ENCODE data around the gene C12orf76. TPM values are rescaled to one million over a fixed set of nuclear protein-coding genes. Genes with fewer than 3 reads are reported as not detected.
A peak's percentile ranks its signal among the peaks of the same experiment; 100 is the strongest.

Gene C12orf76
- total and polyA plus RNA-seq, 2 of the 13 experiments (the other 11 are each of a cell fraction or from before 2014, with no cell fraction given), result 15.8 to 38.4 TPM

- TF ChIP-seq ZBTB1 (CRISPR knock-in tag; IDR thresholded peaks at IDR 0.05; ENCODE audit: borderline replicate concordance) (no peak), MTA3 (CRISPR knock-in tag; IDR thresholded peaks at IDR 0.05) (no peak), ZNF605 (CRISPR knock-in tag; IDR thresholded peaks at IDR 0.05) (0 out of 2 replicates have a peak, but pooled peaks have one; percentile 45), CENPT (CRISPR knock-in tag; IDR thresholded peaks at IDR 0.05; ENCODE audit: low read depth) (no peak), ZNF841 (CRISPR knock-in tag; IDR thresholded peaks at IDR 0.05; ENCODE audit: borderline replicate concordance) (no peak), ZNF30 (CRISPR knock-in tag; IDR thresholded peaks at IDR 0.05) (no peak), CBX5 (CRISPR knock-in tag; IDR thresholded peaks at IDR 0.05; ENCODE audit: borderline replicate concordance) (0 out of 2 replicates have a peak, but pooled peaks have one; percentile 9), ZFP37 (CRISPR knock-in tag; IDR thresholded peaks at IDR 0.05; ENCODE audit: borderline replicate concordance) (no peak), TBX3 (IDR thresholded peaks at IDR 0.05; ENCODE audit: borderline replicate concordance) (no peak; the same call in 1 of the 2 replicates), YEATS4 (CRISPR knock-in tag; IDR thresholded peaks at IDR 0.05; ENCODE audit: borderline replicate concordance) (peak; percentile 71; the same call in 1 of the 2 replicates), HCFC1 (IDR thresholded peaks at IDR 0.05; ENCODE audit: low read depth, low read length) (no peak), MATR3 (CRISPR knock-in tag; IDR thresholded peaks at IDR 0.05) (no peak), SNRNP70 (IDR thresholded peaks at IDR 0.05; ENCODE audit: low read depth, low read length) (no peak), KMT2A (CRISPR knock-in tag; IDR thresholded peaks at IDR 0.05) (0 out of 2 replicates have a peak, but pooled peaks have one; percentile 15), GABPA (IDR thresholded peaks at IDR 0.05; ENCODE audit: low read depth, low read length) (no peak), GABPA (CRISPR knock-in tag; IDR thresholded peaks at IDR 0.05; ENCODE audit: low read depth) (peak; percentile 69), KAT7 (CRISPR knock-in tag; IDR thresholded peaks at IDR 0.05; ENCODE audit: borderline replicate concordance) (no peak), ZNF773 (CRISPR knock-in tag; IDR thresholded peaks at IDR 0.05; ENCODE audit: borderline replicate concordance) (no peak), E2F2 (CRISPR knock-in tag; IDR thresholded peaks at IDR 0.05; ENCODE audit: borderline replicate concordance) (no peak), UBTF (CRISPR knock-in tag; IDR thresholded peaks at IDR 0.05) (no peak), ZNF431 (CRISPR knock-in tag; IDR thresholded peaks at IDR 0.05; ENCODE audit: borderline replicate concordance, low read depth) (no peak; the same call in 1 of the 2 replicates), NR3C1 (CRISPR knock-in tag; IDR thresholded peaks at IDR 0.05) (no peak)
- TF ChIP-seq, protein P1, sequence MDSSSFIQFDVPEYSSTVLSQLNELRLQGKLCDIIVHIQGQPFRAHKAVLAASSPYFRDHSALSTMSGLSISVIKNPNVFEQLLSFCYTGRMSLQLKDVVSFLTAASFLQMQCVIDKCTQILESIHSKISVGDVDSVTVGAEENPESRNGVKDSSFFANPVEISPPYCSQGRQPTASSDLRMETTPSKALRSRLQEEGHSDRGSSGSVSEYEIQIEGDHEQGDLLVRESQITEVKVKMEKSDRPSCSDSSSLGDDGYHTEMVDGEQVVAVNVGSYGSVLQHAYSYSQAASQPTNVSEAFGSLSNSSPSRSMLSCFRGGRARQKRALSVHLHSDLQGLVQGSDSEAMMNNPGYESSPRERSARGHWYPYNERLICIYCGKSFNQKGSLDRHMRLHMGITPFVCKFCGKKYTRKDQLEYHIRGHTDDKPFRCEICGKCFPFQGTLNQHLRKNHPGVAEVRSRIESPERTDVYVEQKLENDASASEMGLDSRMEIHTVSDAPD (CRISPR knock-in tag; IDR thresholded peaks at IDR 0.05), result 0 out of 2 replicates have a peak, but pooled peaks have one; percentile 42
- TF ChIP-seq, protein P2, sequence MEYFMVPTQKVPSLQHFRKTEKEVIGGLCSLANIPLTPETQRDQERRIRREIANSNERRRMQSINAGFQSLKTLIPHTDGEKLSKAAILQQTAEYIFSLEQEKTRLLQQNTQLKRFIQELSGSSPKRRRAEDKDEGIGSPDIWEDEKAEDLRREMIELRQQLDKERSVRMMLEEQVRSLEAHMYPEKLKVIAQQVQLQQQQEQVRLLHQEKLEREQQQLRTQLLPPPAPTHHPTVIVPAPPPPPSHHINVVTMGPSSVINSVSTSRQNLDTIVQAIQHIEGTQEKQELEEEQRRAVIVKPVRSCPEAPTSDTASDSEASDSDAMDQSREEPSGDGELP (IDR thresholded peaks at IDR 0.05; ENCODE audit: borderline replicate concordance, low read depth), result no peak; the same call in 1 of the 2 replicates
These were observed 9.1 kb downstream of the C12orf76 start (continued) for GRCh38 chr12:110039085-110039807.

Measured in HepG2 (cell line).